HG03280 (cell line): ENCODE results near the gene GNA14.
"Not testable (repeated sequence)": the region's sequence is repeated elsewhere in the genome, so short reads cannot be mapped to it uniquely, and the experiment has no call there.

Experiments
- ATAC-seq: cut with Tn5 transposase; IDR thresholded peaks from one replicate; pipeline ENCODE4 v1.9.1; 2021; ENCODE audit warnings: mild to moderate bottlenecking, moderate library complexity; ENCODE audit not compliant: unreplicated experiment

GNA14 gene

DNA sequence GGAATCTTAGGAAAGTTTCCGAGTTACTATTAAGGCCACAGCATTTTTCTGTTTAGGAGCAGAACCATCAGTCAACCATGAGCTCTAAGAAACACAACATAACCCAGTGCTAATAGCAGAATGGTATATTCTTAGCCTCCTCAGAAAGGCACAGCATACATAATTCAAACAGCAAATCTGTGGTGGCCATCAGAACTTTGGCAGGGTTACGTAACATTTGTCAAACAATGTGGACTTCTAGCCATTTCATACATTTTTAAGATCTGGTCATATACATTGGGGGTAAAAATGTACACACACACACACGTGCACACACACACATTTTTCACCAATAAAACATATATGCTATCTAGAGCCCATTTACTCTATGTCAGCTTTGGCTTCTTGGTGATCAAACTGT is 225.2 kb downstream of the GNA14 start:
- no peak for ATAC-seq

DNA sequence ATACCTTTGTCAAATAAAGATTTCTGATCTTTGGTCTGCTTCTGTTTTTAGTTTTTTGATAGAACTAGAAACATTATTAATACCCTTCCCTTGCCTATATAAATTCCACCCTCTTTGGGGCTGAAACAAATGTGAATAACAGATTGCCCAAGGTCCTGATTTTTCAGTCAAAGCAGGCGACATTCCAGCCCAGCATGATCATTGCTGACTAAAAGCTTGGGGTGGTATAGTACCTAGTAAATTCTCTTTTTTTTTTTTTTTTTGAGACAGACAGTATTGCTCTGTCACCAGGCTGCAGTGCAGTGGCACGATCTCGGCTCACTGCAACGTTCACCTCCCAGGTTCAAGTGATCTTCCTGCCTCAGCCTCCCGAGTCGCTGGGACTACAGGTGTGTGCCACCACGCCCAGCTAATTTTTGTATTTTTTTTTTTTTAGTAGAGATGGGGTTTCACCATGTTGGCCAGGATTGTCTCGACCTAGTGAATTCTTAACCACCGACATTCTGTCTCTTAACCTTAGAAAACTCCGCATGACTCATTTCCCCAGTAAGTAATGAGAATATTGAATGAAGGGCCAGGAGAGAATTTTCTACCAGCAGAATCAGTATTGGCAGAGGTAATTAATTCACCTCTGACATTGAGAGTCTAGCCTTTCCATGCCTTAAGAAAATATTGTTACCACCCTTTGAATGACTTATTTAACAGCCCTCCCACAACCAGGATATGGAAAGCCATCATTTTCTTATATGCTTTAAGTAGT is 226.4 kb downstream of the GNA14 start:
- no peak for ATAC-seq

DNA sequence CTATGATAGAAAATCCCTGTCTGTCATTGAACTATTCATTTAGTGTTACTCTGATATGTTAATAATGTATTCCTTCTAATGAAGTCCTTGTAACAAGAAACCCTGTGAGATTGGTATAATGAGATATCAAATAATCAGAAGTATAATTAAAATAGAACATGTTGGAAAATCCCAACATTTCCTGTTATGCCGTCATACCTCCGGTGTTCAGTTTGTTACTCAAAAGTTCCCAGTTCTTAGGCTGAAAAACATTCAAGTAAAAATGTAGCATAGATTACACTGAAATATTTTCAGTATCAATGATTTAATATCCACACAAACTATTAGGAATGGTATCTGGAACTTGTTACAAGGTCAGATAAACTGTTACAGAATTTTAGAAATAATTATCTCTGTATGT is 227.5 kb downstream of the GNA14 start:
- ATAC-seq = no peak

DNA sequence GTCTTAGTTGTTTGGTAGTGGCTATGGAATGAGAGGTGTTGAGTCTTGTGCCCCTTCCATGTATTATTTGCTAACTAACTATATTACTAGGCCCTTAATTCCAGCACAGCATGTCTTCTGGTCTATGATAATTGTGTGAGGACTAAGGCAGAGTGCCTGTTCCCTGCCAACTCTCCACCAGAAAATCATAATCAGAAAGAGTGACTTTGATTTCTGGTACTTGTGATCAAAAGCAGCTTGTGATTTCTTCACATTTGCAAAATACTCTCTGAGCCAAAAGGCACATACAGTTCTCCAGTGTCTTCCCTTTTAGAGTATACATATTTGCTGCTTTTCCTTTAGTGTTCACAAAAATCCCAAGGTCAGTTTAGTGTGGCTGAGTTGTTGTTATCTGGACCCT is 229.9 kb downstream of the GNA14 start:
- no peak for ATAC-seq

DNA sequence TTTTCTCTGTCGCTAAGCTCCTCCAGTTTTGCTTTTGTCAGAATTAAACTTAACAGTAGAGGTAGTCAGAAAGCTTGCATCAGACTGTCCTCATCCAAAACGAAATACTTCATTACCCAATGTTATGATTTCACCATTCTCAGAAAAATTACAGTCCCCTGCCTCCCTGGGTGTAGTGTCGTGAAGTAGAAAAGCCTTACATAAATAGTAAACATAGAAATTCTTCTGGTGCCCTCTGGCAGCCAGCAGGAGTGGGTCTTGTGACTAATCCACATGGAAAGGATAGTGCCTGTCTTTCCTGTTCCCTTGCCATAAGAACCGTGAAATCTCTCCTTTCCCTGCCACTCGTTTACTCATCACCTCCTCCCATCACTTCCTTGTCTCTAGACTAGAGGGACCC is 230.6 kb downstream of the GNA14 start:
- no peak for ATAC-seq

DNA sequence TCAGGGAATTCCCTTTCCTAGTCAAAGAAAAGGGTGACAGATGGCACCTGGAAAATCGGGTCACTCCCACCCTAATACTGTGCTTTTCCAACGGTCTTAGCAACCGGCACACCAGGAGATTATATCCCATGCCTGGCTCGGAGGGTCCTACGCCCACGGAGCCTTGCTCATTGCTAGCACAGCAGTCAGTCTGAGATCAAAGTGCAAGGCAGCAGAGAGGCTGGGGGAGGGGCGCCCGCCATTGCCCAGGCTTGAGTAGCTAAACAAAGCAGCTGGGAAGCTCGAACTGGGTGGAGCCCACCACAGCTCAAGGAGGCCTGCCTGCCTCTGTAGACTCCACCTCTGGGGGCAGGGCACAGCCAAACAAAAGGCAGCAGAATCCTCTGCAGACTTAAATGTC is 239.6 kb downstream of the GNA14 start:
- not testable (repeated sequence) for ATAC-seq

DNA sequence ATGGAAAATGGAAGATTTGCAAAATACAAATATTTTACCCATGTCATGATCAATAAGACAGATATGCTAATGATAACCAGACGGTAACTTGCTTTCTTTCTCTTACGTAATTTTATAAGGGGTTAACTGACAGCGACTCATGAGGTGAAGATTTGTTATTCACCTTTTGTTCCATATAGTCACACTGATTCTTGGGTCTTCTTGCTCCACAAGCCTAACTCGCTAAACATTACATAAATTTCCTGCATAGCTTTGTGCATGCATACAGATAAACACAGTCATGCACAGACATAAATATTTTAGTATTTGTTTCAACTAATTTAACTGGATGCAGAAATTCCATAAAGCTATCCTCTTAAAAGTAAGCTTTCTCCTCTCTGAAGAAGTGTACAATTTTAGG is 244.9 kb downstream of the GNA14 start:
- ATAC-seq = no peak

DNA sequence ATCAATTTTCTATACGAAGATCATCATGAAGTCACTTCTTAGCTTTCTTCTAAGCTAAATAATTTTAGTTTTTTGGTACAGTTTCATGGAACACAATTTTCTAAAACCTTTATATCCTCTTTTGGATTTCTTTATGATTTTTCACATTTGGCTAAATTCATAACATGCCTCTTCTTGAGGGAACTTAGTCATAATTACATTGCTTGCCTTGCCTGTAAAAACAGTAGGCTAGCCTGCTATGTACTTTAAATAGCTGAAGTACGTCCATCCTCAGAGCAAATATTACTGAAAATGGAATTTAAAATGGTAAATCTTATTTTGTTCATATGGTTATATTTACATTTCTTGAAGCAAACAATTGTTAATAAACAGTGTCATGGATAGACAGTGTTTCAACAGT is 245.8 kb downstream of the GNA14 start:
- ATAC-seq = no peak

DNA sequence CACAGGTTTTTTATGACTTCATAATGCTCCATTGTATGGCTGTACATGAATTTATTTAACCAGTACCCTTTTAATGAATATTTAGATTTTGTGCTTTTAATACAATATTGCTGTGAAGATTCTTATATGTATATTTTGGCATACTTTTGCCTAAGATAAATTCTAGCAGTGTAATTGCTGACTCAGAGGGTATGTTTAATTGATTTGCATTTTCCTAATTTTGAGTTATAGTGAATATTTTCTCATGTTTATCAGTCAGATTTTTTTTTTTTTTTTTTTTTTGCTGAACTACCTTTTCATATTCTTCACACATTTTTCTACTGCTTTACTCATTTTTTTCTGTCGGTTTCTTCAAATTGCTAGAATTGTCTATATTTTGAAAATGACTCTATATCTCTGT is 248.2 kb downstream of the GNA14 start:
- no peak for ATAC-seq

DNA sequence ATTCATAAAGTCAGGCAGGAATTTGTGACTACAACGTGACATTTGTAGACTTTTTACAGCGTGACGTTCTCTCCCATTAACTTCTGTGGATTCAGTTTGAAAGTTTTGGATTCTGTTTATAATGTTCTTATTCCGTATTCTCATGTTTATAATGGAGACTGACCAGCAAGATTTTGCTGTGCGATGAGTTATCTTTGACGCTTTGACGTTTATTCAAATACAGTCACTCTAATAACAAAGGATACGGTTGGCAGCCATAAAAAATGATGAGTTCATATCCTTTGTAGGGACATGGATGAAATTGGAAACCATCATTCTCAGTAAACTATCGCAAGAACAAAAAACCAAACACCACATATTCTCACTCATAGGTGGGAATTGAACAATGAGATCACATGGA is 249.5 kb downstream of the GNA14 start:
- ATAC-seq = not testable (repeated sequence)

DNA sequence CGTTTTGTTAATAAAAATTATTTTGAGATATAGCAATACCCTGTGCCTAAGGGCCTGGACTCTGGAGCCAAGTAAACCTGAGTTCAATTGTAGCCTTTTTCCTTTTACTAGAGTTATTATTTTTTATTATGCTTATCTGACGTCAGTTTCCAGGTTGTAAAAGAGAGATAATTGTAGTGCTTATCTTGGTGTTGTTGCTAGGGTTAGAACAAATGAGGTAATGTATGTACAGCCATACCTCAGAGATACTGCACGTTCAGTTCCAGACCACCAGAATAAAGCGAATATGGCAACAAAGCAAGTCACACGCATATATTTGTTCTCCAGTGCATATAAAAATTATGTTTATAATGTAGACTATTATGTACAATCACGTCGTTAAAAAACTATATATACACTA is 255.8 kb downstream of the GNA14 start:
- ATAC-seq = no peak

DNA sequence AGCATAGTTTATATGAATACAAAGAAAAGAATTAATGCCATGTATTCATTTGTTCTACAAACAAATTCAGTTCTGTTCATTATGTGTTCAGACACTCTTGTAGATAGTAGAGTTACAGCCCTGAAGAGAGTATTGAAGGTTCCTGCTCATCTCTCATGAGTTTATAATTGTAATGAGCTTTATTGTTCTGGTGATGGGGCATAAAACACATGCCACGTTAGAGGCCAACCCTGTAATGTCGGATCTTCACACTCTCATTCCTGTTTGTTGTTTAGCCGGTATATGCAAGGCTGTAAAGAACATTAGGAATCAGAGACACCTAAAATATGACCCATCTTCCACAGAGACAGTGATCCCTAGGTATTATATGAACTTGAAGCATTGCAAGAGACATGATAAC is 256.3 kb downstream of the GNA14 start:
- no peak for ATAC-seq

DNA sequence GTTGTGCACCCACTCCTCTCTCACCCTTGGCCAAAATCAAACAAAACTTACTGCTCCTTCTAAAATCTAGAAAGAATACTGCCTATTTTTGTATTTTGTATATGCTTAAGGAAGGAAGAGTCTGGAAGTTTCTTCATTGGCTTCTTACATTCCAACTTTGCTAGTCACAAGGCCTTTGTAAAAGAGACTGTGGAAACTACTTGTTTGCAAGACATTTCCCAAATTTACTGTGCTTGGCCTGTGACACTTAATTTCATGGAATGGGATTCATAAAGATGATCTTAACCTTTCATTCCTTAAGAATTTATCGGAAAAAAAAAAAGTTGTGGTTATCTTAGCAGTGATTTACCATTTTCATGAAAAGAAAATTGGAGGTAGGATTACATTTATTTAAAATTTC is 261.9 kb downstream of the GNA14 start:
- ATAC-seq = no peak

DNA sequence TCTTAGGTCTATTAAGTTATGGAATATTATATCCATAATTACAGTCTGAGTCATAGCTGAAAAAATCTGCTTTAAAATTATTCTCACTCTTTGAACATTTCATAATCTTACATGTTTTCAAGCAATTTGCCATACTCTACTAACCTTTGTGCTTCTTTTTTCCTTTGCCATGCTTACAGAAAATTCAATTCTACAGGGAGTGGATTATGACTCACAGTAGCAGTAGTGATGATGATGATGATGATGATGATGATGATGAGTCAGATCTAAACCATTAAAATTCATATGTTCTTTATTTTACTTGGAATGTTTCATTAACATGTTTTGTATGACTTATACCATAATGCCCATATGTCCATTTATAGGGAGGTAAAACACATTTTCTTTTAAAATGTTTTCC is 263.7 kb downstream of the GNA14 start:
- no peak for ATAC-seq

DNA sequence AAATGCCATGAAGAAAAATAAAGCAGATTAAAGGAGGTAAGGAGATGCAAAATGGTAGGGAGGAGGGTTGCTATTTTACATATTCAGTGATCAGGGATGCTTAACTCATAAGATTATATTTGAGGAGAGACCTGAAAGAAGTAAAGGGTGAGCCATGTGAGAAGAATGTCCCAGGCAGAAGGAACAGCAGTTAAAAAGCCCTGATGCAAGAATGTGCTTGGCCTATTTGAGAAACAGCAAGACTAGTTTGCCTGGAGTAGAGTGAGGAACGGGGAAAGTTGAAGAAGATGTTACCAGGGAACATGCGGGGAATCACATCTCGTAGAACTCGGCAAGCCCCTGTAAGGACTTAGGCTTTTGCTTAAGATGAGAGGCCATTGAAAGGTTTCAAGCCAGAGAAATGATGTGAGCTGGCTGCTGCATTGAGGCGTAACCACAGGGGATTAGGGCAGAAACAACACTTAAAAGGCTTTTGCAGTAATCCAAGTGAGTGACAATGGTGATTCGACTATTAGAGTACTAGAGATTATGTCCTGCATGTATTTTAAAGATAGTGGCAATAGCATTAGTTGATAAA is 272.1 kb downstream of the GNA14 start:
- no peak for ATAC-seq

DNA sequence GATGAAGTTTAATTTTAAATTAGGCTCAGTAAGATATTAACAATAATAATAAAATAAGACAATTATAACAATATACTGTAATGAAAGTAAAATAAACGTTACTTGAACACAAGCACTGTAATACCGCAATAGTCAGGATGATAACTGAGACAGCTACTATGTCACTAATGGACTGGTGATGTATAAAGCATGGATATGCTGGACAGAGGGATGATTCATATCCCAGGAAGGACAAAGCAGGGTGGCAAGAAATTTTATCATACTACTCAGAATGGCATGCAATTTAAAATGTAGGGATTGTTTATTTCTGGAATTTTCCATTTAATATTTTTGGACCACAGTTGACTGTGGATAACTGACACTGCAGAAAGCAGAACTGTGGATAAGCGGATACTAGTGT is 273.9 kb downstream of the GNA14 start:
- no peak for ATAC-seq
